ENCODE results near the gene ATP6V1B1.

- TF ChIP-seq CTCF (conservative IDR thresholded peaks at IDR 0.05; ENCODE audit: low read depth, low read length) (no peak), EZH2 (IDR thresholded peaks at IDR 0.05; ENCODE audit: borderline replicate concordance, low read depth, low read length, poor library complexity, severe bottlenecking) (no peak)
Observed at GRCh38 chr2:70988726-70989648, 53.3 kb downstream of the ATP6V1B1 start.

Measured in A673 (cell line).